HG03280 (cell line): ENCODE data around the gene HIC1.

ENCODE experiments used
- ATAC-seq: cut with Tn5 transposase; IDR thresholded peaks from one replicate; pipeline ENCODE4 v1.9.1; 2021; ENCODE audit warnings: mild to moderate bottlenecking, moderate library complexity; ENCODE audit not compliant: unreplicated experiment

Gene HIC1

GRCh38 chr17:2058586-2059546 lies 4.0 kb downstream of the HIC1 start:
- ATAC-seq, result no peak

- no peak for ATAC-seq
Observed at GRCh38 chr17:2059547-2060384, 4.9 kb downstream of the HIC1 start.

GRCh38 chr17:2060385-2060658 lies 5.4 kb downstream of the HIC1 start:
- no peak for ATAC-seq

- ATAC-seq, result no peak
Observed at GRCh38 chr17:2060681-2061440, 6.0 kb downstream of the HIC1 start.

- ATAC-seq, result no peak
Observed at GRCh38 chr17:2061441-2061958, 6.6 kb downstream of the HIC1 start.

GRCh38 chr17:2062571-2063183 lies 7.8 kb downstream of the HIC1 start:
- no peak for ATAC-seq

- no peak for ATAC-seq
Observed at GRCh38 chr17:2063261-2064146, 8.6 kb downstream of the HIC1 start.

GRCh38 chr17:2064147-2064489 lies 9.2 kb downstream of the HIC1 start:
- ATAC-seq, result no peak

GRCh38 chr17:2064520-2064971 lies 9.6 kb downstream of the HIC1 start:
- no peak for ATAC-seq

GRCh38 chr17:2064980-2065785 lies 10.3 kb downstream of the HIC1 start:
- ATAC-seq, result no peak

- ATAC-seq, result no peak
Observed at GRCh38 chr17:2065949-2066400, 11.1 kb downstream of the HIC1 start.

GRCh38 chr17:2067048-2067561 lies 12.2 kb downstream of the HIC1 start:
- ATAC-seq, result no peak

GRCh38 chr17:2067608-2068024 lies 12.7 kb downstream of the HIC1 start:
- no peak for ATAC-seq

GRCh38 chr17:2068031-2068518 lies 13.2 kb downstream of the HIC1 start:
- no peak for ATAC-seq

GRCh38 chr17:2068519-2069051 lies 13.7 kb downstream of the HIC1 start:
- ATAC-seq, result no peak

GRCh38 chr17:2070241-2071023 lies 15.5 kb downstream of the HIC1 start:
- ATAC-seq, result peak; percentile 75

- no peak for ATAC-seq
Observed at GRCh38 chr17:2071024-2071385, 16.1 kb downstream of the HIC1 start.
